GM19395 (cell line): ENCODE results near the gene DNASE1L1.

ENCODE experiments used
- ATAC-seq: cut with Tn5 transposase; IDR thresholded peaks from one replicate; pipeline ENCODE4 v1.9.1; 2021; ENCODE audit warnings: mild to moderate bottlenecking, moderate library complexity; ENCODE audit not compliant: unreplicated experiment

Gene DNASE1L1

DNA sequence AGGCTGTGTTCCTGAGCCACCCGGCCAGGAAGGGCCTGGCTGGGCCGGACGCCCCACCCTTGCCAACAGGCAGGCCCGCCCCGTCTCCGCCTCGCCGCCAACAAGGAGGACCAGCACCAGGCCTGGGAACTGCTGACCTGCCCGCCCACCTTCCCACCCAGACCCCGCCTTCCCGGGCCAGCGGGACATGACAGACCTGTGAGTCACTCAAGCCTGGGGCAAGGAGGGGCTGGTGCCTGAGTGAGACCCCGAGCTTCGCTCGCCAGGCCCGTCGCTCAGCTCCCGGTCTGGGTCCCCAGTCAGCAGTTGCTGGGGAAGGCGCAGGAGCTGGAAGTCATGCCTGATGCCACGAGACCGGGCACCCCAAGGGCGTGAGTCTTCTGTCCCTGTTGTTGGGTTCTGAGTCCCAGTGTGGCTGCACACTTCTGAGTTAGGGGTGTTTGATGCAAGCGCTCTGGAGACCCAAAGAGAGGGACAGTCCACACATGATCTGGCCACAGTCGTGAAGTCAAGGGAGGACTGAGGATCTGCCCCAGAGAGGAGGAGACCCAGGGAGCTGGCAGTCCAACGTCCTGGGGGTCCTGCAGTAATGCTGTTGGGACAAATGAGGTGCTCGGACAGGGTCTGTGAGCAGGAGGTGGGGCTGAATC lies at the start of gene DNASE1L1:
DNASE1L1 (minus strand) TSS at position 33 of the 650 bp plus-strand sequence. CDS start 3,686 bp downstream, outside the sequence.
- no peak for ATAC-seq

DNA sequence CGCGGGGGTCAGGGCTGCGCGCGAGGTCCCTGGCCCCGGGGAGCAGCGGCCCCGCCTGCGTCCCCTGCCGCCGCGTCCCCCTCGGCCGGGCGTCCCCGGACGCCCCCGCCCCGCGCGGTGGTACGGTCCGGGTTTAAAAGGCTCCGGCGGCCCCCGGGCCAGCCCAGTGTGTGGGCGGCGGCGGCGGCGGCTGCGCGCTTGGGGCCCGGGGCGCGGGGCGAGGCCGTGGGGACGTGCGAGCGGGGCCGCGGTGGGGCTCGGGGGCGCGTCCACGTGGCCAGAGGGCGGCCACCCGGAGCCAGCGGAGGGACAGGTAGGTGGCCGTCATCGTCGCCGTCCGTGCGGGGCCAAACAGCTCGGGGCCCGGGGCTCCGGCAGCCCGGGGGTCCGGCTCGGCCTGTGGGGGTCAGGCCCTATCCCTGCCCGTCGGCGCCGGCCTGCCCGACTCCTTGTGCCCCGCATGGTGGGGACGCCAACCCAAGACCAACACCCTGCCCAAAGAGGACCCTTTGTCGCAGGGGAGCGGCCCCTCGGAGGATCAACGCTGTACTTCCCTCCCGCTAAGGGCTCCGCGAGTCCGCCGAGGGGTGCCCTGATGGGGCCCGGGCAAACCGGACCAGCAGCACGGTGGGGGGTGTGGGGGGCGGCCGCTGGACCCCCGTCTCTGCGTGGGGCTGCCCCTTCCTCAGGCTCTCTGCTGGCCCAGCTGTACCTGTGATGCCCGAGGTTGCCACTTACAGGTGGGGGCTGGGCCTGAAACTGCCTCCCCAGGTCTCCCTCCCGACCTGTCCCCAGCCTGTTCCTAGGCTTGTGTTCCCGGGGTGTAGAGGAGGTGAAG lies 49.3 kb upstream of the DNASE1L1 start, which contains the start of gene PLXNA3:
PLXNA3 (plus strand) TSS at position 166 of the 838 bp plus-strand sequence. CDS start 1,903 bp downstream, outside the sequence.
- ATAC-seq, result peak; percentile 62

GRCh38 chrX:154457491-154458115 lies 48.5 kb upstream of the DNASE1L1 start:
- peak; percentile 44 for ATAC-seq

DNA sequence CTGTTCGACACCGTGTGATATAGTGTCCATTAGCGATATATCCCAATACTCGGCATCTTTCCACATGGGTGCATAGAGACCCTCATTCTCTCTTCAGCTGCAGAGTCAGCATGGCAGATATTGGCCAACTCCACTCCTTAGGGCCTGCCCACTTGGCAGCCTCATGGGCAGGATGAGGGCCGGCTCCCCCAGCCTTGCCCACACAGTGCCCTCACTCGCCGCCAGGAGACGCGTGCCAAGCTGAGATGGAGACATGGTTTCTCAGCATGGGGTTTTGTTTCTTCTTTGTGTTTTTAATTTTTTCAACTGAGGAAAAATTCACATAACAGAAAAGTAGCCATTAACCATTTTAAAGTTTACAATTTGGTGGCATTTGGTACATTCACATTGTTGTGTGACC lies 43.8 kb upstream of the DNASE1L1 start:
- no peak for ATAC-seq

GRCh38 chrX:154450312-154450711 lies 41.3 kb upstream of the DNASE1L1 start:
- no peak for ATAC-seq

GRCh38 chrX:154449618-154450017 lies 40.6 kb upstream of the DNASE1L1 start:
- ATAC-seq, result no peak

DNA sequence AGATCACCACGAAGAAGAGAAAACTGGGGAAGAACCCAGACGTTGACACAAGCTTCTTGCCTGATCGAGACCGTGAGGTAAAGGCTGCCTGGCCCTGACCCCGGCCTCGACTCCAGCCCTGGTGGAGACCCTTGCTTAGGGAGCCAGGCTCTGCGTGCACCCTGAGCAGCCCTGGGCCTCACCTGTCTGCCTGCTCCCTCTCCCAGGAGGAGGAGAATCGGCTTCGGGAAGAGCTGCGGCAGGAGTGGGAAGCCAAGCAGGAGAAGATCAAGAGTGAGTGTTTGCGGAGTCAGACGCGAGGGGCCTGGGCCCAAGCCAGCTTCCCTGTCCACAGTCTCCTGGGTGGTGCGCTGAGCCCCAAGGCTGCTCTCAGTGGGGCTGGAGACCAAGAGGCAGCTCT lies 39.4 kb upstream of the DNASE1L1 start:
- no peak for ATAC-seq

GRCh38 chrX:154446430-154446829 lies 37.4 kb upstream of the DNASE1L1 start:
- ATAC-seq, result no peak

GRCh38 chrX:154445776-154446175 lies 36.7 kb upstream of the DNASE1L1 start:
- no peak for ATAC-seq

- ATAC-seq, result no peak
Measured at GRCh38 chrX:154444755-154445246, 35.7 kb upstream of the DNASE1L1 start.

GRCh38 chrX:154443992-154444754 lies 35.1 kb upstream of the DNASE1L1 start, which contains the start of gene FAM50A:
Gene FAM50A, plus strand, starts transcription at chrX:154444141. Its CDS starts 95 bp downstream, at chrX:154444236.
- ATAC-seq, result peak; percentile 77

- ATAC-seq, result peak; percentile 25
Measured at GRCh38 chrX:154443479-154443910, 34.4 kb upstream of the DNASE1L1 start.

- ATAC-seq, result no peak
Measured at GRCh38 chrX:154441984-154442707, 33.1 kb upstream of the DNASE1L1 start.

GRCh38 chrX:154441564-154441963 lies 32.5 kb upstream of the DNASE1L1 start:
- no peak for ATAC-seq

DNA sequence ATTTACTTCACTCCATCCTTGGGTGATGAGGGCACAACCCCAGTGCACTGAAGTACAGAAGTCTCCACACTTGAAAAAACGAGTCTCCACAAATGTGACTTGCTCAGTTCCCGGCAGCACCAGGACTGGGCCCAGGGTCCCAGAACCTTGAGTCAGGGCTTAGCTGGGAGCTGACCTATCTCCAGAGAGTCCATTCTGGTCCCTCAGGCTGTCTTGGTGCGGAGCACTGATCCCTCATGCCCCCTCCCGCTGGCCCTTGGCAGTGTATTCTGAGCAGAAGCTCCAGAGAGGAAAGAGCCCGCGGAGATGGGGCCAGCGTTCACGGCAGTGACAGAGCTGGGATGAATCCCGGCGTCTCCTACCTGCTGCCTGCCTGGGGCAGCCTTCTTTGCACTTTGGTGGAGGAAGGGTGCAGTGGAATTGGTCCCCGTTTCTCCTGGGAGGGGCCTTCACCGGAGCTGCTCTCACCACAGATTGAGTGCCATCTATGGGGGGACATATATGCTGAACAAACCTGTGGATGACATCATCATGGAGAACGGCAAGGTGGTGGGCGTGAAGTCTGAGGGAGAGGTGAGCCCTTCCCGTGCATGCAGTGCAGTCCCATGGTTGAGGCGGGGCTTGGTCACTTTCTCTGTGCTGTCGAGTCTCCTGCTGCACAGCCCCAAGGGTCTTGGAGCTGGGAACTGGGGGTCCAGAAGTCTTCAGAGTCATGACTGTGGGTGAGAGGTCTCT lies 31.7 kb upstream of the DNASE1L1 start:
- ATAC-seq, result no peak

- no peak for ATAC-seq
Measured at GRCh38 chrX:154439841-154440240, 30.8 kb upstream of the DNASE1L1 start.

GRCh38 chrX:154437971-154438893 lies 29.2 kb upstream of the DNASE1L1 start:
- ATAC-seq, result no peak
